GM10847 (cell line): Measurements from ENCODE around the gene HDX.

Experiments used
- POLR2A ChIP-seq: IDR thresholded peaks from 2 replicates; pipeline ENCODE4 v1.6.1; 2011; ENCODE audit not compliant: insufficient read length; ENCODE audit errors: extremely low read depth

The HDX gene

GRCh38 chrX:84501798-84502628, at the start of gene HDX:
TSS of gene HDX (minus strand) at chrX:84502453. CDS start at chrX:84475397, 27,056 bp downstream.
- no peak for TF ChIP-seq POLR2A

GRCh38 chrX:84488426-84488825, 13.8 kb downstream of the HDX start:
- no peak for TF ChIP-seq POLR2A

GRCh38 chrX:84487365-84488353, 14.6 kb downstream of the HDX start:
- no peak for TF ChIP-seq POLR2A

- no peak for TF ChIP-seq POLR2A
Observed at GRCh38 chrX:84479086-84479485, 23.2 kb downstream of the HDX start.

GRCh38 chrX:84477114-84477513, 25.1 kb downstream of the HDX start:
- no peak for TF ChIP-seq POLR2A

- no peak for TF ChIP-seq POLR2A
Observed at GRCh38 chrX:84475596-84475995, 26.7 kb downstream of the HDX start.

- TF ChIP-seq POLR2A, result no peak
Observed at GRCh38 chrX:84475101-84475500, 27.2 kb downstream of the HDX start.

GRCh38 chrX:84469226-84469625, 33.0 kb downstream of the HDX start:
- no peak for TF ChIP-seq POLR2A

GRCh38 chrX:84467898-84468297, 34.4 kb downstream of the HDX start:
- TF ChIP-seq POLR2A, result no peak

- TF ChIP-seq POLR2A, result no peak
Observed at GRCh38 chrX:84453351-84454246, 48.7 kb downstream of the HDX start.

- TF ChIP-seq POLR2A, result no peak
Observed at GRCh38 chrX:84441143-84441542, 61.1 kb downstream of the HDX start.

- TF ChIP-seq POLR2A, result no peak
Observed at GRCh38 chrX:84415140-84415539, 87.1 kb downstream of the HDX start.

GRCh38 chrX:84363663-84364062, 138.6 kb downstream of the HDX start:
- no peak for TF ChIP-seq POLR2A

- no peak for TF ChIP-seq POLR2A
Observed at GRCh38 chrX:84363051-84363450, 139.2 kb downstream of the HDX start.
